Parathyroid adenoma (tissue), 2 donors: Measurements from ENCODE around the gene KCNIP1.
A peak's percentile ranks its signal among the peaks of the same experiment; 100 is the strongest.

Experiments
- H2AFZ ChIP-seq: fragments of 300-600 bp; sonication (generic); one replicate; pipeline ENCODE4 v1.7.0; 2017; ENCODE audit warnings: antibody characterized with exemption, mild to moderate bottlenecking
- H3K27ac ChIP-seq: fragments of 300-600 bp; sonication (generic); one replicate; pipeline ENCODE4 v1.7.0; 2017
- H3K27me3 ChIP-seq: fragments of 300-600 bp; sonication (generic); one replicate; pipeline ENCODE4 v1.7.0; 2017; ENCODE audit warnings: low read length; ENCODE audit not compliant: control insufficient read depth, insufficient read depth
- H3K36me3 ChIP-seq: fragments of 300-600 bp; sonication (generic); one replicate; pipeline ENCODE4 v1.7.0; 2017; ENCODE audit warnings: low read length; ENCODE audit not compliant: control insufficient read depth, insufficient read depth
- H3K4me1 ChIP-seq: fragments of 300-600 bp; sonication (generic); one replicate; pipeline ENCODE4 v1.7.0; 2017; ENCODE audit warnings: control low read depth
- H3K4me2 ChIP-seq: fragments of 300-600 bp; sonication (generic); one replicate; pipeline ENCODE4 v1.7.0; 2017; ENCODE audit warnings: low read length
- H3K4me3 ChIP-seq: fragments of 300-600 bp; sonication (generic); one replicate; pipeline ENCODE4 v1.7.0; 2017; ENCODE audit warnings: low read depth, low read length
- H3K79me2 ChIP-seq: fragments of 300-600 bp; sonication (generic); one replicate; pipeline ENCODE4 v1.7.0; 2017; ENCODE audit warnings: control low read depth
- H3K9ac ChIP-seq: fragments of 300-600 bp; sonication (generic); one replicate; pipeline ENCODE4 v1.7.0; 2017; ENCODE audit warnings: mild to moderate bottlenecking
- H3K9me3 ChIP-seq: fragments of 300-600 bp; sonication (generic); one replicate; pipeline ENCODE4 v1.7.0; 2017; ENCODE audit warnings: low read length; ENCODE audit not compliant: control insufficient read depth
- CTCF ChIP-seq: fragments of 300-600 bp; sonication (generic); IDR thresholded peaks from one replicate; pipeline ENCODE4 v1.7.0; 2017; ENCODE audit warnings: antibody characterized with exemption, mild to moderate bottlenecking
- donor health status: primary hyperparathyroidism.

The KCNIP1 gene

GRCh38 chr5:170475294-170476000 is 28.4 kb upstream of the KCNIP1 start:
- Histone ChIP-seq H3K27ac (no peak overlapping the region), H3K4me3 (no peak overlapping the region), H3K9ac (no peak overlapping the region), H2AFZ (no peak overlapping the region), H3K79me2 (no peaks in the 10 kb centered on the region), H3K36me3 (no peaks in the 10 kb centered on the region), H3K9me3 (no peaks in the 10 kb centered on the region), H3K4me2 (no peak overlapping the region), H3K4me1 (no peaks in the 10 kb centered on the region), H3K27me3 (no peaks in the 10 kb centered on the region)
- TF ChIP-seq CTCF: no peak

- Histone ChIP-seq H3K9me3 (no peaks in the 10 kb centered on the region), H3K4me1 (no peaks in the 10 kb centered on the region), H3K4me2 (no peak overlapping the region), H3K4me3 (no peak overlapping the region), H3K9ac (no peak overlapping the region), H2AFZ (no peak overlapping the region), H3K36me3 (no peaks in the 10 kb centered on the region), H3K79me2 (no peaks in the 10 kb centered on the region), H3K27ac (no peak overlapping the region), H3K27me3 (no peaks in the 10 kb centered on the region)
- no peak for TF ChIP-seq CTCF
Observed at GRCh38 chr5:170476704-170477103, 27.1 kb upstream of the KCNIP1 start.

GRCh38 chr5:170477906-170478305 is 25.9 kb upstream of the KCNIP1 start:
- Histone ChIP-seq H3K9ac (no peak overlapping the region), H3K27me3 (no peaks in the 10 kb centered on the region), H3K4me3 (no peak overlapping the region), H2AFZ (no peak overlapping the region), H3K27ac (no peak overlapping the region), H3K4me2 (no peak overlapping the region), H3K4me1 (no peaks in the 10 kb centered on the region), H3K9me3 (no peaks in the 10 kb centered on the region), H3K36me3 (no peaks in the 10 kb centered on the region), H3K79me2 (no peaks in the 10 kb centered on the region)
- TF ChIP-seq CTCF: no peak

- no peaks in the 10 kb centered on the region for H3K4me1 ChIP-seq
- H3K9me3 ChIP-seq: no peaks in the 10 kb centered on the region
- H2AFZ ChIP-seq: no peak overlapping the region
- no peaks in the 10 kb centered on the region for H3K36me3 ChIP-seq
- H3K79me2 ChIP-seq: no peaks in the 10 kb centered on the region
- no peaks in the 10 kb centered on the region for H3K27me3 ChIP-seq
- H3K4me3 ChIP-seq: no peak overlapping the region
- no peak overlapping the region for H3K9ac ChIP-seq
- no peak overlapping the region for H3K27ac ChIP-seq
- no peak for TF ChIP-seq CTCF
- H3K4me2 ChIP-seq: no peak overlapping the region
Observed at GRCh38 chr5:170478306-170478705, 25.5 kb upstream of the KCNIP1 start.

- H3K9me3 ChIP-seq: no peaks in the 10 kb centered on the region
- H3K4me1 ChIP-seq: no peaks in the 10 kb centered on the region
- H3K4me2 ChIP-seq: no peak overlapping the region
- no peaks in the 10 kb centered on the region for H3K27me3 ChIP-seq
- no peaks in the 10 kb centered on the region for H3K36me3 ChIP-seq
- H3K79me2 ChIP-seq: no peaks in the 10 kb centered on the region
- no peak overlapping the region for H3K27ac ChIP-seq
- no peak overlapping the region for H3K9ac ChIP-seq
- H3K4me3 ChIP-seq: no peak overlapping the region
- TF ChIP-seq CTCF: peak; percentile 41
- H2AFZ ChIP-seq: no peak overlapping the region
Observed at GRCh38 chr5:170479484-170479883, 24.3 kb upstream of the KCNIP1 start.
